Measurements from ENCODE around the gene GPHA2.

GRCh38 chr11:64926689-64927088, 9.0 kb downstream of the GPHA2 start:
- TF ChIP-seq CTCF (IDR thresholded peaks at IDR 0.05; ENCODE audit: insufficient read depth, low read depth, low read length) (no peak), EZH2 (IDR thresholded peaks at IDR 0.05; ENCODE audit: insufficient read depth, low read length) (no peak)
